HG03159 (cell line): ENCODE measurements around the gene MYO16.

Experiments used
- ATAC-seq: cut with Tn5 transposase; IDR thresholded peaks from one replicate; pipeline ENCODE4 v1.9.1; 2021; ENCODE audit warnings: mild to moderate bottlenecking, moderate library complexity; ENCODE audit not compliant: unreplicated experiment

MYO16 gene

DNA sequence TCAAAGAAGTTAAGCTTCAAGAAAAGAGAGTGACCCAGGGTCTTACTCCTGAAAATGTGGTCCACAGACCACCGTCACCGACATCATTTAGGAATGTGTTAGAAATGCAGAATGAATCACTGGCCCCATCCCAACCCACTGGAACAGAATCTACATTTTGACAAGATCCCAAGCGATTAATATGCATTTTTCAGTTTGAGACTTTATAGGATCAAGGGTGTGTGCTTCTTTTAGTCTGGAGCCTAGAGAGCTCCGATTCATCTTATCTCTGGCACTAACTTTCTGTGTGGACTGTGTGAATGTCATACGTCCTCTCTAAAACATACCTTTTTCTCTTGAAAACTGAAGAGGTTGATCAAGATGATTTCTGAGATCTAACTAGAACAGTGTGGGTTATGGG, 484.8 kb downstream of the MYO16 start:
- ATAC-seq = no peak

DNA sequence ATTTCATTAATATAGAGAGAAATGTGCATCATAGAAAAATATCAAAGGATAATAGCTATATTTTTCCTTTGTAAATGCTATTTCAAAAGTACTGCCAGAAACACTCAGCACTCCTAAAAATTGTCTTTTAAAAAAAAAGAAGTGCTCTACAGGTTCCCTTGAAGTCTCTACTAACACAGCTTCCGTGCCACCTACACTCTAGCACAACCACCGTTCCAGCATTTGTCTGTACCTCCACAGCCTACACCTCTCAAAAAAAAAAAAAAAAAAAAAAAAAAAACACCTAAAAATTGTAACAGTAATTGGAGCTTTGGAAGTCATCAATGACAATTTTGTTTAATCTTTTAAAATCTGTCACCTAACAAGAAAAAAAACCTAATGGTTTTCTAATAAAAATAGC, 485.6 kb downstream of the MYO16 start:
- no peak for ATAC-seq

DNA sequence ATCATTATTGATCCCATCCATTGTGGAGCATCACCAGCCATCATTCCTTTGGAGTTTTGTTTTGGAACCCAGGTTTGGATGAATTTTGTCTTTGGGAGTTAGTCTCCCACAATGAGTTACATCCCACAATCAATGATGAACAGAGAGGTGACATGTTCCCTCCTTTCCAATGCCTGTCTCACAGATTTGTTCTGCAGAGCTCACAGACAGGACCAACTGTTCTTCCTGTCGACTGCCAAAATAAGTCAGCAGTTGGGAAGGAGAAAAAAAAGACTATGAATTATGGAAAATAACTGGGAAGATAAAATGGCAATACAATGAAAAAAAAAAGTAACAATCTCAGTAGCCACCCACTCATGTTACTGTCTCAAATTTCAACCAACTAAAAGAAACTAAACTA, 489.1 kb downstream of the MYO16 start:
- ATAC-seq = no peak

- ATAC-seq = no peak
These were observed 490.5 kb downstream of the MYO16 start for GRCh38 chr13:109119896-109120295.

GRCh38 chr13:109121826-109122225, 492.4 kb downstream of the MYO16 start:
- ATAC-seq = no peak

DNA sequence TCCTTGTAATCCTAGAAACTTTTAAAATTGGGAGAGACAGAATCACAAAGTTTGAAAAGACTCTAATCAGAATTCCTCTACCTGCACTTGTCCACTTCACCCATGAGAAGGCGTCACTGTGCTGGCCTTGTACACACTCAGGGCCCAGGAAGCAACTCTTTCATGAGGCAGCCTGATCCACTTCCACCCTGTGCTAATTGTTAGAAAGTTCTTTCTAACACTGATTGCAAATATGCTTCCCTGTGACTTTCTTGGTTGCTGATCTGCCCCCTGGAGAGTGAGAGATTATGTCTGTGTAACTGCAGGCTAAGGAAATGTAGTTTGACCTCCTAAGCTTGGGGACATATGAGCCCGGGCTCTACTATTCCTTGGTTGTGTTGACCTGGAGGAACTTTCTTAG, 494.6 kb downstream of the MYO16 start:
- ATAC-seq = no peak

DNA sequence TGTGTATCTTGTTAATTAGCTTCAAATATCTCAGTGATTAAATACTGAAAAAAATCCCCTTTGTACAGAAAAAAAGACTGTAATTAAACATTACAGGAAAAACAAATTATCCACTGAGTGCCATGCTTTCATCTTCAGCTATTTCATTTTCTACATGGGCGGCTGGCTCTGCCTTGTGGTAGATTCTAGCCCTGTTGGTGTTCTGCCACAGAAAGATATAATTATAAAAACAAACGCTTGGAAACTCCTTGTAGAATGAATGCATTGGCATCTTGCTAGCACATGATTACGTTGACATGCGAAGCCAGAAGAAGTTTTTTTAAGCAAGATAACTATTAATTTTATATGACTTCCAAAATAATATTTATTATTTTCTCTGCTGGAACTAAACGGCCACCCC, 496.8 kb downstream of the MYO16 start:
- no peak for ATAC-seq

- no peak for ATAC-seq
These were observed 497.7 kb downstream of the MYO16 start for GRCh38 chr13:109126891-109127641.

DNA sequence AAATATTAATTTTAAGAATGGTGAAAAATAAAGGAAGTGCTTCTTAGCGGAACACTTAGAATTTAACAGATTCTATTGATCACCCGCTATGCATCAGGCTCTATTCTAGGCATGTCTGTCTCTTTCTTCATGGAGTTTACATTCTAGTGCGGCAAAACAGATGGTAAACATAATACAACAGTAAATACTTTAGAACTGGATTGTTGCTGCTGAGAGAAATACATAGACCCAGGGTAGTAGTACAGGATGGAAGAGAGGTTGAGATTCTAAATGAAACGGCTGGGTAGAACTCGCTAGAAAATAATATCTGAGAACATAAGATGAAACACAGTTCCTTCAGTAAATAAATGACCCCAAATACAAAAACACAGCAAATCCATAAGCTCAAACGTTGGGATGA, 498.7 kb downstream of the MYO16 start:
- no peak for ATAC-seq

DNA sequence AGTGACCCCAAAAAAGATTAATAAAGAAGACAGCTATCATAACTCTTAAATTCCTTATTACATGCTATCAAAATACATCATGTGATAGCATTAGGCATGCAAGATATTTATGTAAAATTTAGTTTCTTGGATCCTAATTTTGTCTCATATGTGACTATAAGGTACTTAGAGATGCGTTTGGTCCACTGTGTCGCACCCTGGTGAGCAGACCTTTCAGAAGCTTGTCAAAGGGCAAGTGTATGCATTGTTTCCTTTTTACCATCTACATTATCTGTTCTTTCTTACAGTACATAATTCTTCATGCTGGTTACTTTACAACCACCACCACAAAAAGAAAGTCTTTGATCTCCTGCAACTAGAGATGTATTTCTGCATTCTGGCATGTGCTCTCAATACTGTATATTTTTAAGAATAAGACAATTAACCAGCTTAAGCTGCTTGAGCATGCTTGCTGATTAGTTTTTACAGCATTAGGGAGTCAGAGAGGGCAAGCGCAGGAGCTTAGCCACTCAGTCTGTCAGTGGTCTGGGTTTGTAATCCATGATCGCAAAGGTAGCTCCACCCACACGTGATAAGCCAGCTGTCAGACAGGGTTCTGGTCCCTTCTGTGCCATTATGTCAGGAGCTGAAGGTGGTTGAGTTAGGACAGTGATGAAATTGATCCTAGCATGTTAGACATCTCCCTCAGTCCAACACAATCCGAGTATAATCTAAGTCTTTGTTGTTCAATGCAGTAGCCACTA, 500.9 kb downstream of the MYO16 start:
- no peak for ATAC-seq

DNA sequence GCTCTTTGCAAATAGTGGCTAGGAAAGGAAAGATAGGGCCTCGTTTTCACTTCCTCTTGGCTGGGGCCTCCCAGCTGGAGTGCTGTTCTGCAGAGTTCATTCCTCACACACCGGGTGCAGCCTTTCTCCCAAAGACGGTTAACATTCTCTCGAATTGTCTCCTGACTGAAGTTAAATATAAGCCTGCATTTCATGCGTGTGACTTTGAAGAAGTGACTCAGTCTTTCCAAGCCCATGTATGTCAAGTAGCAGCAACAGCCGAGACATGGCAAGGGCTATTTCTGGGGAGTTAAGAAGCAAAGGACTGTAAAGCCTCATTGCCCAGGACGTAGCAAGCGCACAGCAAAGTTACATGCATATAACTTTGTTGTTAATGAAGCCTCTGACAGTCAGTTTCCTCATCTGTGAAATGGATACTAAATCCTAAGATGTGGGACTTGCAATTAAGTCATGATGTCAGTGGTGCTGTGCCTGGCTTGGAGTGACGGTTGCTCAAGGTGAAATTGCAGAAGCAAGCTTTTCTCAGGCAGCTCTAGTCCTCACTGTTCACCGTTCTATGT, 502.4 kb downstream of the MYO16 start:
- peak; percentile 81 for ATAC-seq

DNA sequence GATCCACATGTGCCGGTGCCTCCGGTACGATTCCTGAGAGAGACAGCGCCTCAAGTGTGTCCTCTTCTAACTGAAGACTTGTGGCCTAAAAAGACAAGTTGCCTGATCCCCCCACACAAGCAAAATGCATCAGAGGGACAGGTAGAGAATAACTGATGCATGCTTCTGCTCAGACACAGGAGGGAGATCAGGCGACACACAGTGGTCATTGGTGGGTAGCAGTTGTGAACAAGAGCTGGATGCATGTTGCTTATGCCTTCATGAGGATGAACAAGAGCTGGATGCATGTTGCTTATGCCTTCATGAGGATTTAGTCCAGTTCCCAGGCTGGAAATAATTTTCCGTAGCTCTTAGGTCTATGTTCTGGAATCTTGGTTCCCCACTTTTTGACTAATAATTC, 505.6 kb downstream of the MYO16 start:
- no peak for ATAC-seq

DNA sequence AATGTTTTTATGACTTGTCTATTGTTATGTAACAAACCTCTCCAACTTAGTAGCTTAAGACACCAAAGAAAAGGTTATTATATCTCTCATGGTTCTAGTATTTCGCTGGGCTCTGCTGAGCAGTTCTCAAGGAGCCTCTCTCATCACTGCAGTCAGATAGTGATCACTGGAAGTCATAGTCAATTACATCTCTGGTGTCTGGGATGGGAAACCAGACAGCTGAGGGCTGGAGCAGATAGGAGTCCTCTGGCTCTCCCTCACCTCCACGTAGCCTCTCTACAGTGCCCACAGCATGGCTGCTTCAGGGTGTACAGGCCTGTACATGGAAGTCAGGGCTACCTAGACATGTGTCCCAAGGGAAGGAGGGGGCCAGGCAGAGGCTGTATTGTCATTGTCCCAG, 507.5 kb downstream of the MYO16 start:
- no peak for ATAC-seq

DNA sequence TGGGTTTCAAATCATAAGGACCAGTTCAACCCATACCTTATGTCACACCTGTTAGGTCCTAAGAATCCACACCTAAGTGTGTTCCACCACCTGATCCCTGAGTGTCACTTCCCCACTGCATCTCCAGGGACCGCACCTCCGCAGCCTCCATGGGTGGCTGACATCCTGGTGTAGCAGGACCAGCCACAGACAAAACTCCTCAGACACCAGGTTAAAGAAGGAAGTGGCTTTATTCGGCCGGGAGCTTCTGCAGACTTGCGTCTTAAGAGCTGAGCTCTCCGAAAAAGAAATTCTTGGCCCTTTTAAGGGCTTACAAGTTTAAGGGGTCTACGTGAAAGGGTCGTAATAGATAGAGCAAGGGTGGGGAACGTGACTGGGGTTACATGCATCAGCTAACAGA, 509.9 kb downstream of the MYO16 start:
- ATAC-seq = no peak

DNA sequence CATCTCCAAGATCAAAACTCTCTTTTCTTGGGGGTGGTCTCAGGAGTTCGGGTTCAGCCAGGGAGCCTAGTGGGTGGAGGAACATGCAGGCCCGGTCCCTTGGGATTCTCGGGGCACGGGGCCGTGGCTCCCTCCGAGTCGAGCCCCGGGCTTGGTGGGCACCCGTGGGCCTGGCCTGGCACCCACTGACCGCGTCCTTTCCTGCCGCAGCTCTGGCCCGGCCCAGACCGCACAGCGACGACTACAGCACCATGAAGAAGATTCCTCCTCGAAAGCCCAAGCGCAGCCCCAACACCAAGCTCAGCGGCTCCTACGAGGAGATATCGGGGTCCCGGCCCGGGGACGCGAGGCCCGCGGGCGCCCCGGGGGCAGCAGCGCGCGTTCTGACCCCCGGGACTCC, 510.6 kb downstream of the MYO16 start:
- no peak for ATAC-seq

- no peak for ATAC-seq
These were observed 511.3 kb downstream of the MYO16 start for GRCh38 chr13:109140479-109141349.

- no peak for ATAC-seq
These were observed 512.3 kb downstream of the MYO16 start for GRCh38 chr13:109141706-109142105.

DNA sequence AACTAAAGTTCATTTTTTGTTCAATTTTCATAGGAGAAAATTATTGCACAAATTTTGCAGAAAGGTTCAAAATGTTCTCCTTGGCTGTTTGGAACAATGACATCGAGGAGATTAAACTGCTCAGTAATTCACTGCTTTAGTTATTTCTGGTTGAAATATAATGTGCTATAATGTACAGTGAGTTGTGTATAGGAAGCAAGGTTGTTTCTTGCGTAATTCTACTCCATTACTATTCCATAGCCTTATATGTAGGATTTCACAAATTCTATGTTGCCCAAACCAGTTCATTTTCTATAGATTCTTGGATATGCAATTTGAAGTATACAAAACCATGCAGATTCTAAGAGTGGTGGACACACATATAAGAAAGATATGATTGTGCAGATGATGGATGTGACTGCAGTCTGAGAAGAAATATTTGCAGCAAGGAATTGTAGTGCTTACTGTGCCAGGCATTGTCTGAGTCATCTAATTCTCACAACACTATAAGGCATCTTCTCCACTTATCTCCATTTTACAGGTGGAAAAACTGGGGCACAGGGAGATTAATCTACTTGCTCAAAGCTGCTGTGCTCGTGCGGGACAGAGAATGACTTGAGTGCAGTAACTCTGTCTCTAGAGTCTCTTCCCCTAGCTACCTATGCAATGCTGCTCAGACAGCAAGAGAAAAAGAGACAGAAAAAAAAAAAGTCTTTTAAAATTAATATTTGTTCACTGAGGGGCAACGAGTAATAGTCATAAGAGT, 515.5 kb downstream of the MYO16 start:
- no peak for ATAC-seq

- peak; percentile 94 for ATAC-seq
These were observed 516.2 kb downstream of the MYO16 start for GRCh38 chr13:109145631-109146030.

DNA sequence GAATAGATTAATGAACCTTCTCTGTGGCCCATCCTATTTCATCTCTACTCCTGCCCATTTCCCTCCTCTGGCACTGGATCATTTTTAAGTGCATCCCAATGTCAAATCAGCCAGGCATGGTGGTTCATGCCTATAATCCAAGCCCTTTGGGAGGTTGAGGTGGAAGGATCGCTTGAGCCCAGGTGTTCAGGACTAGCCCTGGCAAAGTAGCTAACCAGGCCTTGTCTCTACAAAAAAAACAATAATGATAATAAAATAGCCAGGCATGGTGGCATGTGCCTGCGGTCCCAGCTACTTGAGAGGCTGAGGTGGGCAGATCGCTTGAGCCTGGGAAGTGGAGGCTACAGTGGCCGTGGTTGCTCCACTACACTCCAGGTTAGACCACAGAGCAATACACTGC, 517.0 kb downstream of the MYO16 start:
- ATAC-seq = no peak
